ENCODE data around the gene NAT8L.

Gene NAT8L

GRCh38 chr4:2096073-2096609, 37.0 kb downstream of the NAT8L start:
- DNase-seq, result no peak

GRCh38 chr4:2101346-2102044, 42.4 kb downstream of the NAT8L start:
- DNase-seq, result no peak

- DNase-seq, result no peak
These were observed 43.1 kb downstream of the NAT8L start for GRCh38 chr4:2102045-2102883.

- DNase-seq, result no peak
These were observed 44.2 kb downstream of the NAT8L start for GRCh38 chr4:2103127-2103842.

- DNase-seq, result no peak
These were observed 44.9 kb downstream of the NAT8L start for GRCh38 chr4:2103843-2104547.

GRCh38 chr4:2104556-2105345, 45.6 kb downstream of the NAT8L start:
- no peak for DNase-seq

- DNase-seq, result no peak
These were observed 46.4 kb downstream of the NAT8L start for GRCh38 chr4:2105559-2105958.

- DNase-seq, result no peak
These were observed 57.7 kb downstream of the NAT8L start for GRCh38 chr4:2116687-2117400.
